ENCODE measurements around the gene KLHL3. TPM values are rescaled to one million over a fixed set of nuclear protein-coding genes. Genes with fewer than 3 reads are reported as not detected.
"Not testable (repeated sequence)": the region's sequence is repeated elsewhere in the genome, so short reads cannot be mapped to it uniquely, and the experiment has no call there.

The KLHL3 gene
- 3.0 and 5.3 TPM in 2 replicates for total RNA-seq

- DNase-seq (ENCODE audit: low read depth) = peak; percentile 61
Observed at GRCh38 chr5:137735555-137736284, at the start of gene KLHL3. KLHL3 (minus strand) TSS chr5:137736089; CDS start chr5:137735646, 443 bp downstream.

DNA sequence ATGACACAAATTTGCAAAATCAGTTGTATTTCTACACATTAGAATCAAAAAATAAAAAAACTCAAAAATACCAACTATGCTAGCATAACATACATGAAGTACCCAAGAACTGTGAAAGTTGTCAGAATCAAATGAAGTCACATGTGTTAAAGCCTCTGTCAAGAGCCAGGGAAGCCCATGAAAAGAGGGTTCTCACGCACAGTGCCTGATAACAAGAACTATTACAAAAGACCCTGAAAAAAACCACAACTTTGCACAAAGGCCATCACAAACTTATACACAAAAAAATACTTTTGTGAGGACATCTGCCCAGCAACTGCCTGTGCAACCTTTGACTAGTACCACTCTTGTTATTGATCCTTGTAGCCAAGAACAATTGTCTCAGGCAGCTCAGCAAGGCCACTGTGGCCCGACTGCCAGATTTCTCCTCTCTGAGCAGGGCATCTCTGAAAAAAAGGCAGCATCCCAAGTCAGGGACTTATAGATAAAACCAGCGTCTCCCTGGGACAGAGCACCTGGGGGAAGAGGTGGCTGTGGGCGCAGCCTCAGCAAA, 47.2 kb upstream of the KLHL3 start:
- DNase-seq (ENCODE audit: low read depth) = no peak

- no peak for DNase-seq (ENCODE audit: low read depth)
Observed at GRCh38 chr5:137782055-137782454, 46.2 kb upstream of the KLHL3 start.

- DNase-seq (ENCODE audit: low read depth) = peak; percentile 48
Observed at GRCh38 chr5:137778772-137779564, 43.1 kb upstream of the KLHL3 start.

- DNase-seq (ENCODE audit: low read depth) = not testable (repeated sequence)
Observed at GRCh38 chr5:137767937-137768336, 32.0 kb upstream of the KLHL3 start.

- DNase-seq (ENCODE audit: low read depth) = no peak
Observed at GRCh38 chr5:137761566-137761965, 25.7 kb upstream of the KLHL3 start.

- DNase-seq (ENCODE audit: low read depth) = no peak
Observed at GRCh38 chr5:137760719-137761516, 25.0 kb upstream of the KLHL3 start.

- no peak for DNase-seq (ENCODE audit: low read depth)
Observed at GRCh38 chr5:137760294-137760693, 24.4 kb upstream of the KLHL3 start.

DNA sequence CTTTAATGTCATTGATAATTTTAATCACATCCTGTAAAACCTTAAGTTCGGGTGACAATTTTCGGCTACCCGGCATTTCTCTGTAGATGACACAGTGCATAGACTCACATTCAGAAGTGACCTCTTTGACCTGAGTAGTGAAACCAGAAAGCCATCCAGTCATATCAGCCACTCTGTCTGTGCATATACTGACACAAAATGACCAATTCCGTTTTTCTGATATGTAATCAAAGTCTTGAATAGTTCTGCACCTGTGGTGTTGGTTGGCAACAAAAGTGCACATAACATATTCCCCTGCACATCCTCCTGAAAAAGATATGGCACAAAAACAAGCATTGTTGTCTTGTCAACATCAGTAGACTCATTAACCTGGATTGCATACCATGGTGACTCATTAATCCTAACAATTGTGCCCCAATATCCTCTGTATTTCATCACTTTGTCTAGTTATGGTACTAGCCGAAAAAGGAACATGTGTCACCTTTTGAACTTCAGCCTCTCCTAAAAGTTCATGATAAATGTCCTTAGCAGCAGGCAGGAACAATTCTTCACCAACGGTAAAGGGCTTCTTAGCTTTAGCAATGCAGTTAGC, 22.9 kb upstream of the KLHL3 start:
- DNase-seq (ENCODE audit: low read depth) = no peak

DNA sequence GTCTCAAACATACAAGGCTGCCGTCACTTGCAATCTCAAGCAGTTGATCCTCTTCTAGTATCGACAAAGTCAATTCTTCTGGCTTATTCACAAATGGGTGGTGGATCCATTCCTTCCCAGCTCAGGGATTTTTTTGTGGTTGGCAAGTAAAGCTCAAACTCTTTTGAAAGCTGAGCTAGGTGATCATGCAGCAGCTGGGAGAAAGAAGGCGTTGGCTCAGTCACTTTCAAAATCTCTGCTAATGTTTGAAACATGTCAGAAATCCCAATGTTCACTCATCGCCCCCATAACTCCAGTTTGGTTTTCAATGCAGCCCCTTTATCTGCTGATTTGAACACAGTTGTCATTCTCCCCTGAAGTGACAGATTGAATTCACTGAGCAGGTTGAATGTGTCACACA, 22.2 kb upstream of the KLHL3 start:
- no peak for DNase-seq (ENCODE audit: low read depth)

GRCh38 chr5:137757634-137758033, 21.7 kb upstream of the KLHL3 start:
- DNase-seq (ENCODE audit: low read depth) = no peak

GRCh38 chr5:137754961-137755762, 19.3 kb upstream of the KLHL3 start:
- no peak for DNase-seq (ENCODE audit: low read depth)

GRCh38 chr5:137754188-137754960, 18.5 kb upstream of the KLHL3 start, which contains the start of gene HNRNPA0:
HNRNPA0 (minus strand) TSS chr5:137754363; CDS start chr5:137754066, 297 bp downstream.
- DNase-seq (ENCODE audit: low read depth) = peak; percentile 88

DNA sequence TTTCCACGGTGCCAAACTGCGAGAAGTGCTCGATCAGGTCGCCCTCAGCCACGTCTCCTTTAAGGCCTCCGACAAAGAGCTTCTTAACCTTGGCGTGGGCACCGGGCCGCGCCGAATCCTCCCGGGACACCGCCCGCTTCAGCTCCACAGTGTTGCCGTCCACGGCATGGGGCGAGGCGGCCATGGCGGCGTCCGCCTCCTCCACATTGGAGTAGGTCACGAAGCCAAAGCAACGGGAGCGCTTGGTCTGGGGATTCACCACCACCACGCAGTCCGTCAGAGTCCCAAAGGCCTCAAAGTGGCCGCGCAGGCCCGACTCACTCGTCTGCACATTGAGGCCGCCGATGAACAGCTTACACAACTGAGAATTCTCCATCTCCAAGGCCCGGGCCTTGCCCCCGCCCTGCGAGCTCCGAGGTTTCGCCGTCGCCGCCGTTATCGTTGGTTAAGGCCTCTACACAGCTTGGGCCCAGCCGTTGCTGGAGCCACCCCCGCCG, 17.9 kb upstream of the KLHL3 start:
- DNase-seq (ENCODE audit: low read depth) = no peak

GRCh38 chr5:137752905-137753690, 17.2 kb upstream of the KLHL3 start:
- DNase-seq (ENCODE audit: low read depth) = no peak

DNA sequence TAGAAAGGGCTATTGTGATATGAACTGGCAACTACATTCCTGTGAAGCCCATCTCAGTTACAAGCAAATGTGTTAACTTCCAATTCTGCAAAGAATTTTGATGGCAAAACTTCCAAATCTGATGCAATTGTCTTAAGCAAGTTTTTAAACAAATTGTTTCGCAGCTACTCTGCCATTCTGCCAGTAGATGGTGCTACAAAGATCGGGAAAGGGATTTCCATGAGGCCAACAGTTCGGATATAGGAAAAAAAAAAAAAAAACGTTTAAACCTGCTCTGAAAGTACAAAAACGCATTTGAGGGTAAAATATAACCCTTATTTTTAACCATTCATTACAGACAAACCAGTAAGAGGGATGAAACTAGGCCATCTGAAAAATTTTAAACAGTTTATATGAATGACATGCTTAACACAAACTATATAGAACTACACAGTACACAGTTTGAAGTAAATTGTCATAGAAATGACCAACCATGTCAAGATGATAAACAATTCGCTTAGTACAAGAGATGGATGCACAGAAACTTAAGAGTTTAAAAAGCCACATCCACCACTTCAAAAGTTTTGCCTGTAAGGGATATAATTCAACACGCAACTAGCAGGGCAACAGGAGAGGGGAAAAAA, 16.1 kb upstream of the KLHL3 start:
- DNase-seq (ENCODE audit: low read depth) = peak; percentile 82

GRCh38 chr5:137750436-137750835, 14.5 kb upstream of the KLHL3 start:
- DNase-seq (ENCODE audit: low read depth) = no peak

GRCh38 chr5:137747848-137748247, 12.0 kb upstream of the KLHL3 start:
- DNase-seq (ENCODE audit: low read depth) = no peak
